C1 segment of cervical spinal cord (tissue), 14 donors: ENCODE data around the gene COLQ.
A peak's percentile ranks its signal among the peaks of the same experiment; 100 is the strongest.
"Not testable (repeated sequence)": the region's sequence is repeated elsewhere in the genome, so short reads cannot be mapped to it uniquely, and the experiment has no call there.

Experiments
- DNase-seq, 14 donors: peaks; one replicate each; lab custom pipeline; 2025; lab: John Stamatoyannopoulos, UW

Gene COLQ

GRCh38 chr3:15521573-15521965 lies at the start of gene COLQ:
COLQ (minus strand) TSS chr3:15521706; CDS start chr3:15521625, 81 bp downstream.
- DNase-seq, result no peak

DNA sequence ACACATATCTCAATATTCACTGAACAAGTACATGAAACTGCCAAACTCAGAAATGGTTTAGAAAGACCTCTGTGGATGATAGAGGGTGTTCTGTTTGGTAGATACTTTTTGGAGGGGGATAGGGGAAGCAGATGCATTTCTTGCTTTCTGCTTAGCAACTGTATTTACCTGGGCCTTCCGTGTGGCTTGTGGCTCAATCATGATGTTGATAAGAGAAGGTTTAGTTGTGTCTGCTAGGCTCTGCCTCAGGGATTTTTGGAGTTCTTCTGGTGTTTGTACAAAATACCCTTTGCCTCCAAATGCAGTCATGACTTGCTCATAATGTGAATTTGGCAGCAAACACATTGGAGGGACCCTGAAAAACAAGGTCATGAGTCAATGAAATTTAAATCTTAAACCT lies 41.7 kb upstream of the COLQ start:
- no peak for DNase-seq

GRCh38 chr3:15562560-15562959 lies 41.1 kb upstream of the COLQ start:
- no peak for DNase-seq

DNA sequence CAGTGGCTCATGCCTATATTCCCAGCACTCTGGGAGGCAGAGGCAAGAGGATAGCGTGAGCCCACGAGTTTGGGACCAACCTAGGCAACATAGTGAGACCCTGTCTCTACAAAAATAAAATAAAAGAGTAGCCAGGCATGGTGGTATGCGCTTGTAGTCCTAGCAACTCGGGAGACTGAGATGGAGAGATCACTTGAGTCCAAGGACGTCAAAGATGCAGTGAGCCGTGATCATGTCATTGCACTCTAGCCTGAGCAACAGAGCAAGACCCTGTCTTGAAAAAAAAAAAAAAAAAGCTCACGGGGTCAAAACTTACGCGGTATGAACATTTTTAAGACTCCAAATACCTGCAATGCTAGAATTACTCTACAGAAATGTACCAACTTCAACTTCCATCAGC lies 37.1 kb upstream of the COLQ start:
- no peak for DNase-seq

DNA sequence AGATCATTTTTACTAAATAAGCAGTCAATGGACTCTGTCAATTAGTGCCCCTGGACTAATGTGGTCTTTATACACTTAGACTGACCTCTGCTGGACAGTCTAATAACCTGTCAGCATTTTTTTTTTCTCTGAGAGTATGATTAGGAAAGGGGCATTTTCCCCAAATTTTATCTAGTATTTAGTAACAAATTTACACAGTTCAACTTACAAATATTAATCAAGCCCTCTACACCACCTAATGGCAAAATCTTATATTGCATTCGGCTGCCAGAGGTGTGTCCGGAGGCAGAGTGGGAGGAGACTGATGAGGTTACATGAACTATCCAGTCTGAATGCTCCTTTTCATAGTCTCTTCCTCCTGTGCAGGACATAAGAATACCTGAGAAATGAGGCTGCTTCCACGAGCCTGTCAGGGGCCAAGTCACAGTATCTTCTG lies 36.0 kb upstream of the COLQ start:
- DNase-seq, result peak in 1 of 14 donors; percentile 41

DNA sequence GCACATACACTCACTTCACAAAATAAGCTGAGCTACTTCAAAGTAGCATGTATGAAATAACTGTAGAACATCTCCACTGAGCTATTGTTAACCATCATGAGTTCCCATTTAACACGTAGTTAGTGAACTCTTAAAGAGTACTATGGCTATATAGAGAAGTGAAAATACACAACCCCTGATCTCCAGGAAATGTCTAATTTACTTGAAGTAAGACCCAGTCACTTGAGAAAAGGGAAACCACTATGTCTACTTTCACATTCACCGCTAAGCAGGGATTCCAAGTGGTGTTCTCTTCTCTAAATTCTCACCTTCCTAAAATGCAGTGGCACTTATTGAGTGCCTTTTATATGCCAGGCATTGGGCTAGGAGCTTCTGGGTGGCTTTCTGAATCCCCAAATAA lies 35.0 kb upstream of the COLQ start:
- no peak for DNase-seq

DNA sequence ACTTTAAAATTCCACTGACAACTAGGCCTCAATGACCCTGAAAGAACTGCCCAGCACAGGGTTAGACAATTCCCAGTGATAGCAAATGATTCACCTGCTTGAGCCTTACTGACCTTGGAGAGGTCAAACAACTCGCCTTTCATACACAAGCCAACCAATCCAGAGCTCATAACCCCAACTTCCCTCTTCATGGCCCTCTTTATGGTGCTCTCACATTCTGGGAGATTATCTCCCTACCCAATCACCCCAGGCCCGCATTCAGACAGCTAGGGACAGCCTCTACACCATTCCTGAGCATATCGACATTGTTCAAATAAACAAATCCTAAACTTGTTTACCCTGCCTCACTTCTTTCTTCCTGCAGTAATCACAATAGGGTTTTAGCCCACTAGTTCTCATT lies 32.2 kb upstream of the COLQ start:
- no peak for DNase-seq

DNA sequence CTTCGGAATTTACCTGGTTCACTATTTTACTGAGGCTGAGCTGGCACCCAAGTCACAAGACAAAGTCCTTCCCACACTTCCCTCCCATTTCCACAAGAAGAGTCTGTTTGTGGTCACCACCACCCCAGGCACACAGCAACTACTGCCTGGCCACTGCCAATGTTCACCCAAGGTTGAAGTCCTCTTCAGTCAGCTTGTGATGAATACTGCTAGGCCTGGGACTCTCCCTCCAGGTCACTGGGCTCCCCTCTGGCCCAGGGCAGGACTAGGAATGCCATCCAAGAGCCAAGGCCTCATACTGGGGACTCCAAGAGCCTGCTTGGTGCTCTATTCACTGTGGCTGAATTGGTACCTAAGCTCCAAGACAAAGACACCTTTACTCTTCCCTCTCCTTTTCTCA lies 30.4 kb upstream of the COLQ start:
- DNase-seq, result no peak

DNA sequence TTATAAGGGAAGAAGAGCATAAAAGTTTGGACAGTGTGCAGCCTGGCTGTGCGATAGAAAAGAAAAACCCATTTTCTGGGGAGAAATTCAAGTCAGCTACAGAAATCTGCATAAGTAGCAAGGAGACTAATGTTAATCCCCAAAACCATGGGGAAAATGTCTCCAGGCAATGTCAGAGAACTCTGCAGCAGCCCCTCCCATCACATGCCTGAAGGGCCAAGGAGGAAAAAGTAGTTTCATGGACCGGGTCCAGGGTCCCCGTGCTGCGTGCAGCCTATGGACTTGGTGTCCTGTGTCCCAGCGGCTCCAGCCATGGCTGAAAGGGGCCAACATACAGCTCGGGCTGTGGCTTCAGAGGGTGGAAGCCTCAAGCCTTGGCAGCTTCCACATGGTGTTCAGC lies 28.3 kb upstream of the COLQ start:
- no peak for DNase-seq

- DNase-seq, result peak in 1 of 14 donors; percentile 13
These were observed 21.1 kb upstream of the COLQ start for GRCh38 chr3:15542614-15543013.

GRCh38 chr3:15541371-15541770 lies 19.9 kb upstream of the COLQ start:
- DNase-seq, result no peak

- no peak for DNase-seq
These were observed 17.6 kb upstream of the COLQ start for GRCh38 chr3:15539066-15539465.

GRCh38 chr3:15538345-15538744 lies 16.8 kb upstream of the COLQ start:
- no peak for DNase-seq

DNA sequence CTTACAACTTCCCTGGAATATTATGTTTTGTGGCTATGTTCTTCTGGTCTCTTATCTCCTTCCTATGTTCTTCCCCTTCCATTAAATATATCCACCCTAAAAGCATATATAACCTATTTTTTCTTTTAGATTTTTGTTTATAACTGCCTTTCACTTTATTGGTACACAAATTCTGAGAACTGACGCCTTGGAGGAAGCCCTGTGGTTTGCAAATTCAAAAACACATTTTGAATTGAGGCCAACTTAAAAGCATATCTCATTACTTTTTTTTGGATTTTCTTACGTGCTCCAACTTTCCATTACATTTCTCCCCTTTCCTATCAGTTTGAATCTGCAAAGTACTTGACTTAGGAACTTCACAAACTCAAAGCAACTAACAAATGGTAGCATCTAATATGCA lies 15.3 kb upstream of the COLQ start:
- DNase-seq, result no peak

GRCh38 chr3:15535732-15536131 lies 14.2 kb upstream of the COLQ start:
- DNase-seq, result no peak

DNA sequence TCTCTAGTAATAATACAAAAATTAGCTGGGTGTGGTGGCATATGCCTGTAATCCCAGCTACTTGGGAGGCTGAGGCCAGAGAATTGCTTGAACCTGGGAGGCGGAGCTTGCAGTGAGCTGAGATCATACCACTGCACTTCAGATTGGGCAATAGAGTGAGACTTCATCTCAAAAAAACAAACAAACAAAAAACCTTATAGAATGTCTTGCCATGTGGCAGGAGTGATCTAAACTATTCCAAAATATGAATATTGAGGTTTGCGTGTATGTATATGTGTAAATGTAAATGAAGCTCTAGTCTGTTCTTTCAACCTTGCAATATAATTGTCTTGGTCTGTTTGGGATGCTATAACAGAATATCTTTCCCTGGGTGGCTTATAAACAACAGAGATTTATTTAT lies 11.1 kb upstream of the COLQ start:
- DNase-seq, result not testable (repeated sequence)

DNA sequence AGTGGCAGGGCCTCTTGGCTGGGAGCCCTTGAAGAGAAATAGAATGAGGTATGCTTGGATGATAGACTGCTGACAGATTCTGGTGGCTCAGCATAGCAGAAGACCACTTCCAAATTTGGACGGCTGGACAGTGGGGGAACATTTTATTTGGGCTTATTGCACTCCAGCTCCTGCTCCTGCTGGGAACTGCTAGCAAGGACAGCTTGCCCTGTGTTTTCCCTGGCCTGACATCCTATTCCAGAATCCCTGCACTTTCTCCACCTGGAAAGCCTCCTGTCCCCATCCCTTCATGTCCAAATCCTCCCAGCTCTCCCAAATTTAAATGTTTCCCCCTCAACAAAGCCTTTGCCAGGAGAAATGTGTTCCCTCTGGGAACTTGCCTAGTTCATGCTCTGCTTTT lies 9.8 kb upstream of the COLQ start:
- DNase-seq, result peak in 1 of 14 donors; percentile 27

- no peak for DNase-seq
These were observed 7.5 kb upstream of the COLQ start for GRCh38 chr3:15528854-15529537.

GRCh38 chr3:15527031-15527459 lies 5.5 kb upstream of the COLQ start:
- DNase-seq, result no peak

DNA sequence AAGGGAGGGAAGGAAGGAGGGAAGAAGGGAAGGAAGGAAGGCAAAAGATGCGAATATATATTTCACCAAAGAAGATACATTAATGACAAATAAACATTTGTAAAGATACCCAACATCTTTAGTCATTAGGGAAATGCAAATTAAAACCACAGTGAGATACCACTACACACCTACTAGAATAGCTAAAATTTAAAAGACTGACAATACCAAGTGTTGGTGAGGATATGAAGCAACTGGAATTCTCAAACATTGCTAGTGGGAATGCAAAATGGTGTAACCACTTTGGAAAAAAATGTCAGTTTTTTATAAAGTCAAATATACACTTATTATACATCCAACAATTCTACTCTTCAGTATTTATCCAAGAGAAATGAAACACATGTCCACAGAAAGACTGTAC lies 4.3 kb upstream of the COLQ start:
- DNase-seq, result no peak

- no peak for DNase-seq
These were observed 2.3 kb upstream of the COLQ start for GRCh38 chr3:15523660-15524417.

GRCh38 chr3:15522016-15522415 lies 510 bp upstream of the COLQ start:
- DNase-seq, result no peak
